NCI-H1436 treated with DMSO at 0.1 percent for 48 hours (cell line): ENCODE results near the gene LIFR.
A peak's percentile ranks its signal among the peaks of the same experiment; 100 is the strongest.

Experiments
- DNase-seq: peaks from one replicate; lab custom pipeline; 2025; lab: John Stamatoyannopoulos, UW

The LIFR gene

DNA sequence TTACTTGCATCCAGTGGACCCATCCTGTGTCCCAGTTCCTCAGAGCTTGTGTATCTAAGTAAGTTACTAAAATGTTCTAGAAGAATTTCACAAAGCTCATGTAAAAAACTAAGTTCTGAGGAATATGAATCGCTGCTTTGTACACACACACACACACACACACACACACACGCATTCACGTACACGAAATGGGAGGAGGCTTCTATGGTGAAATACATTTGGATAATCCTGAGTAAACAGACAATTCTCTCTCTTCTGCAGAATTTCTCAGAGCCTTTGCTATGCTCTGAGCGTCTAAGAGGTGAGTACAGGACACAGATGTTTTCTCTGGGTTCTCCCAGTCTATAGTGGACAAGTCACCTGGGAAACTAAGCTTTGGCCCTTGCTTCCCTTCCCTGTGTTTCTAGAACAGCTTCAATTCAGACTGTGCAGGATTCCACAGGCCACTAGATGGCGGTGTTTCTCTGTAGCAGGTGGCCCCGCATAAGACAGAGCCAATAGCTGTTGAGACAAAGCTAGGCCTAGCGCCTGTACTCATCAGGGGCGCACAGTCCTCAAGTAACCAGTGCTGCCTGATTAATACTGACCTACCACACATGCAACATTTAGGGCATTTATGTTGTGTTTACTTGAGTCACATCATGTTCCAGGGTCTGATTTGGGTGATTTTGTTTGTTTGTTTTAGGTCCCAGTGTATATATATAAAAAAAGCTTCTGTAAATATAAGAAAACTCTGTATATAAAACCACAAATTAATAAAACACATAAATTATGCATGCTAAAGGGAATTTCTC, 114.8 kb downstream of the LIFR start:
- peak; percentile 71 for DNase-seq

DNA sequence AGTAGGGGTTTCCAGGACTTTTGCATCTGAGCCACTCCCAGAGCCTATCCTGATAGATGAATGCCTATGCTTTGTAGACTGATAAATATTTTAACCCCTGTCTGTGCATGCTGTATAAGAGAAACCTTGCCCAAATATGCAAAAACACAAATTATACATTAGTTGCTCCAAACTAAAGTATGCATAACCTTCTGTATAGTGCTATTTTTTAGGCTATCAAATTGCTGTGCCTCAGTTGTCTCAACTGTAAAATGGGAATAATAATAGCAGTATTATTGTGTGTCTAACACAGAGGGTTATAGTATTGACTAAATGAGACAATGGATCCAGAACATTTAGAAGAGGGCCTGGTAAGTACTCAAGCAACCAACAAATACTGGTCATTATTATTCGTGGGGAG, 117.7 kb downstream of the LIFR start:
- DNase-seq: no peak

DNA sequence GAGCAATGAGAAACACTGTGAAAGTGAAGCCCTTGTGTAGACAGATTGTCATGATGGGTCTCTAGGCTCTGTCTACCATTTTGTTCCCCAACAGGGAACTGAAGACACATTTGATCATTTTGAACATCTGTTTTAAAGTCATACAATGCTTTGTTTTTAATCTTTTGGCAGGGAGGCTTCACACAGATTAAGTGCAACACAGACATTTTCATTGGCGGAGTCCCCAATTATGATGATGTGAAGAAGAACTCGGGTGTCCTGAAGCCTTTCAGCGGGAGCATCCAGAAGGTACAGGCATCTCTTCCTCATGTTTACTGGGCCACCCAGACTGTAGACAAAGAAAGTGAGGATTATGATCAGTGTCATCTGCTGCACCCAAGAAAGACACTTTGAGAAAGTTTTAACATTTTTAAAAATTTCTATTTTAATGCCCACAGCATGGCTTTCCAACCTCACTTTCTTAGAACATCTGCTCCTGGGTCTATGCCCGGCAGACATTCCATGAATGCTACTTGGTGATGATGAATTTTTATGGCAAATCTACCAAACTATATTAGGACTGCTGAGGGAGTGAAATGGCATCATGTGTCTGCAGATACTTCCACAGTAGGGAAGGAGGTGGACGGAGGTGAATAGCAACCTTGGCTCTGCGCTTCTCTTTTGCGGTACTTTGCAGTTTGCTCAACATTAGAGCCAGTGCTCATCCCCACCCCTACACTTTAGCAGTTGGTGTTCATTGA, 121.3 kb downstream of the LIFR start:
- no peak for DNase-seq

DNA sequence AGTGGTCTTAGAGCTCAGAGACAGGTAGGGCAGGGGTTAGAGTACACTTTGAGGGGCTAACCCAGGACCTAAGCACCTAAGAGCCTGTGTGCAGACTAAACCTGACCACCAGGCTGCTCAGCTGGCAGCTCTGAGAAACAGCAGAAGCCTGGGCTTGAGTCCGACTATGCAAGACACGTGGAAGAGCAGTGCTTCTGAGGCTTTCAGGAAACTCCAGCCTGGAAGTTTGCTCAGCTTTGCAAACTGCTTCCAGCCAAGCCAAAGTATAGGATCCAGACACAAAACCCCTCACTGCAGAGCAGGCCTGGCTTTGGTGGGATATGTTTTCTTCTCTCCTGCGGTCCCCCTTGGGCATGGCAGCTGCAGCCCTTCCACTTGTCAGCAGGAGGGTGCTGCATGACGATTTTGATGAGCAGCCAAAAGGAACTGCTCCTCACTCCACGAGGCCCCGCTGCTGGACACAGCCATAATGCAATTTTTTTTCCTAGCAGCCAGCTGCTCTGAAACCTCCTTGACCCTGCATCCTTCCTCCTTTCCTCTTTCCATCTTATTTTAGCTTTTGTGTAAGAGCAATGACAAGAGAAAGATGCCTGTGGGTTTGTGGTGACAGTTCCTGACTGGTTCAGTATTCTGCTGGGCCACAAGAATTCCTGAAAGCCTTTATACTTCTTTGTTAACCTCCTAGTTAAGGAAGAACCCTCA, 123.1 kb downstream of the LIFR start:
- no peak for DNase-seq

DNA sequence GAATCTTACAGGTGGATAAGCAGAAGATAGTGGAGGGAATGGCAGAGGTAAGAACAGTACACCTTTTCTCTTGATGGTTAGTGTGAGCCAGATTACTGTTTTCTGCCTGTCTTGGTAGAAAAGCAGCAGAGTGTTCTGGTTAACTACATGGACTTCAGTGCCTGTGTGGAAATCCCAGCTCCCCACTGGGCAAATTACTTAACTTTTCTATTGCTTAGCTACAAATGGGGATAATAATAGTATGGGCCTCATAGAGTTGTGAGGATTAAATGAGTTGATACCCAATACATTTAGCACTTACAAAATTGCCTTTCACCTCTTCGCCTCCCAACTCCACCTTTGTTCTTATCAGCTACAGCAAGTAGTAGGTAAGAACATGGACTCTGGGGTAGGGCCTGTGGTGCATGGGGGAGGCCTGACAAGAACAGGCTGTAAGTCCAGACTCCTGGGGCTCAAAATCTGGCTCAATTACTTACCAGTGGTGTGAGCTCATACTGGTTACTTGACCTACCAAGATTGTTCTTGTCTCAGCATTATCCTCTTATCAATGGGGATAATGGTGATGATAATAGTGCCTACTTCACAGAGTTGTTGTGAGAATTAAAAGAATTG, 125.1 kb downstream of the LIFR start:
- no peak for DNase-seq

DNA sequence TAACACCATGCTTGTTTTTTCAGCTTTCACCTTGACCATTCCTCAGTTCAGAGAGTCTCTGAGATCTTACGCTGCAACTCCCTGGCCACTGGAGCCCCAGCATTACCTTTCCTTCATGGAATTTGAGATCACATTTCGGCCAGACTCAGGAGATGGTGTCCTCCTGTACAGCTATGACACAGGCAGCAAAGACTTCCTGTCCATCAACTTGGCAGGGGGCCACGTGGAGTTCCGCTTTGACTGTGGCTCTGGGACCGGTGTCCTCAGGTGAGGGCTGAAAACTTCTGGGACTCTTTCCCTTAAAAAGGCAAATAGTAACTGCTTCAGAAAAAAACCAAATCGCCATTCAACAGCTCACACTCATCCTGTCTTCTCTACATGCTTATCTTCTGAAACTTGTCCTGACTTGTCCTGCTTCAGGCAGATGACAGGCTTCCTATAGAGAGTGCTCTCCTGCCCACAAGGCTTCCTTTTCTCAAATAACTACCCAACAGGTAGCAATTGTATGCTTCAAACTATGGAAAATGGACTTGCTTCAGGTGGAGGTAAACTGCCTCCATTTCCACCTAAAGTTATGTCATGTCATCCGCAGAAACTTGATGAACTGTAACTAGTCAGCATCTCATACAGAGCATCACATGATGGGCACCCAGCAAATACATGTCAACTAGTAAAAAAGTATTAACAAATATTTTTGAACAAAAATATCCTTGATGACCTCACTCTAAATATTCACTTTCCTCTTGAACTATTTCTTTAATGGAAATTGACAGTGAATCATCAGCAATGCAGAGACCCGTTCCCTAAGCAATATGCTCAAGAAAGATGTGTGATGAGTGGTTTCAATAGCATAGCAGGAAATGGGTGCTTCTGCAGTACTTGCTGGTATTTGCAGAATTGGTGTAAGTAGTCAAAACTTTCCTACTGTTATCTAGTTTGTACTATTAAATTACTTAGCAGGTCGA, 129.2 kb downstream of the LIFR start:
- no peak for DNase-seq

DNA sequence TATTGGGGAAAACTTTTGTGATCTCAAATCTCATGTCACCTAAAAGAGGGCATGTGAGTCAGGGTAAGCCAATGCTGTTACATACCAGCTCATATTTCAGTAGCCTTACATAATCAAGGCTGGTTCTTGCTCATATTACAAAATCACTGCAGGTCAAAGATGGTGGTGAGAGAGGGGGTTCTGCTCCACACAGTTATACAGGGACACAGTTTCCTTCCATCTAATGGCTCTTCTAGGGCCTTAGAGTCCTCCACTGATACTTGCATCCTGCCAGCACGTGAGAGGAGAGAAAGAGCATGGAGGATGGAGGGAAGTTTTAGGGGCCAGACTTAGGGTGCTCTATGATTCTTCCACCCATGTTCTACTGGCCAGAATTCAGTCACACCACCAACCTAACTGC, 130.0 kb downstream of the LIFR start:
- DNase-seq: no peak
